Measurements from ENCODE around the gene WASHC1.
"Not testable (repeated sequence)": the region's sequence is repeated elsewhere in the genome, so short reads cannot be mapped to it uniquely, and the experiment has no call there.

The WASHC1 gene, protein sequence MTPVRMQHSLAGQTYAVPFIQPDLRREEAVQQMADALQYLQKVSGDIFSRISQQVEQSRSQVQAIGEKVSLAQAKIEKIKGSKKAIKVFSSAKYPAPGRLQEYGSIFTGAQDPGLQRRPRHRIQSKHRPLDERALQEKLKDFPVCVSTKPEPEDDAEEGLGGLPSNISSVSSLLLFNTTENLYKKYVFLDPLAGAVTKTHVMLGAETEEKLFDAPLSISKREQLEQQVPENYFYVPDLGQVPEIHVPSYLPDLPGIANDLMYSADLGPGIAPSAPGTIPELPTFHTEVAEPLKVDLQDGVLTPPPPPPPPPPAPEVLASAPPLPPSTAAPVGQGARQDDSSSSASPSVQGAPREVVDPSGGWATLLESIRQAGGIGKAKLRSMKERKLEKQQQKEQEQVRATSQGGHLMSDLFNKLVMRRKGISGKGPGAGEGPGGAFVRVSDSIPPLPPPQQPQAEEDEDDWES

GRCh38 chr9:29356-29755 is at the start of gene WASHC1:
TSS of gene WASHC1 (minus strand) at chr9:29456. CDS start at chr9:24999, 4,457 bp downstream.
- in situ Hi-C loops (cut with HindIII; ENCODE audit: low sequenced_read_pairs), result not testable (repeated sequence)

DNA sequence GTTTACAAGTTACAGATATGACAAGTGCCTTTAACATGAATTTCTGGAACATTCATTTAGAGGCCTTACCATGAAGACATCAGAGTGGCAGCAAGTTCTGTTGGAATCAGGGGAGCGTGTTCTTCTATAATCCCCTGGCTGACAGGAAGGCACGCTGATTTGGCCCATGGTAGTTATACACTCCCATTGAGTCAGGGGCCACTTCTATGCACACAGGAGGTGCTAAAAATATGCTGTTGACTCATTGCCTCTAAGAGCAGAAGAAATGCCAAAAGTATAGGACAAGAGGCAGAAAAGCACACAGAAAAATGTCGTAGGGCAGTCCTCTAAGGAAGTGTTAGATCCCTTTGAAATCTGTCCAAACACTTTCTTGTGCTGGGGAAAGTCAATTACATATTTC is 49.1 kb upstream of the WASHC1 start:
- in situ Hi-C loops (cut with HindIII; ENCODE audit: low sequenced_read_pairs), result not testable (repeated sequence)

DNA sequence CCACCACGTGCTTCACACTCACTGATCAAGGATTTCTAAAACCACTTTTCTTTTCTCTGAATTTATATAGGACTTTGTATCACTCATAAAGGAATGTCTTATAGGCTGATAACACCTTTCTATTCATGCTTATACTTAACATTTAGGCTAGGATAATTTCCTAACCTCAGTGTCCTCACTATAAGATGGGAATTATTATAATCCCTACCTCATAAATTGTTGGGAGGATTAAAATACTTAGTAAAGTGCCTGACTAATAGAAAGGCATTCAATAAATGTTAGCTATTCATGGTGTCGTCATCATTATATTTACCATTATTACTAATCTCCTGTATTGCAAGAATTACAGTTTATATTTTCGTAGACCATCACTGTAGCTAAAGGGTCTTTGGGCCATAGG is 47.1 kb upstream of the WASHC1 start:
- in situ Hi-C loops (cut with HindIII; ENCODE audit: low sequenced_read_pairs), result not testable (repeated sequence)

DNA sequence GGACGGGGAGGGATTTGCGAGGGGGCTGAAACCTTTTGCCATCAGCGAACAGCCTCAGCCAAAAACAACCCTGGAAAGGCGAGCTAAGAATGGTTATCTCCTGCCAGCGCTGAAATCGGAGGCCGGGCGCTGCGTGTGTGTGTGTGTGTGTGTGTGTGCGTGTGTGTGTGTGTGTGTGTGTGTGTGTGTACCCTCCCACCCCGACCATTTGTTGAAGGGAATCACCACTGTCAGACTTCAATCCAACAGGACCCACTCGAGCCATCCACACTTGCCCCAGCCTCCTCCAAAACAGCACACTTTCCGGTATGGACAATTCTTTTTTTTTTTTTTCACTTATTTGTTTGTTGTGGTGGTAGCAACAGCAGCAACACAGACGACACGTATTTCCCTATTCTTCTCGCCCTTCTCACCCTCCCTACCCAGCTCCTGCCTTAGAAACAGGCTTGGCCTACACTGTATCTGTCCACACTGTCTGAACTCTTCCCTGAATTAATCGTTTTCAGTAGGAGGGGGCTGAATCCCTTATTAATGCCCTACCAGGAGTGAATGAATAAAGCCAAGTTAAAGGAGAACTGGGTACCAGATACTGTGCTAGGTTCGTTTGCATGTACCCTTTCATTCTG is 44.8 kb upstream of the WASHC1 start:
- in situ Hi-C loops (cut with HindIII; ENCODE audit: low sequenced_read_pairs), result not testable (repeated sequence)

- in situ Hi-C loops (cut with HindIII; ENCODE audit: low sequenced_read_pairs), result not testable (repeated sequence)
Measured at GRCh38 chr9:73076-73899, 44.0 kb upstream of the WASHC1 start.

GRCh38 chr9:63031-63629 is 33.9 kb upstream of the WASHC1 start:
- in situ Hi-C loops (cut with HindIII; ENCODE audit: low sequenced_read_pairs), result not testable (repeated sequence)

DNA sequence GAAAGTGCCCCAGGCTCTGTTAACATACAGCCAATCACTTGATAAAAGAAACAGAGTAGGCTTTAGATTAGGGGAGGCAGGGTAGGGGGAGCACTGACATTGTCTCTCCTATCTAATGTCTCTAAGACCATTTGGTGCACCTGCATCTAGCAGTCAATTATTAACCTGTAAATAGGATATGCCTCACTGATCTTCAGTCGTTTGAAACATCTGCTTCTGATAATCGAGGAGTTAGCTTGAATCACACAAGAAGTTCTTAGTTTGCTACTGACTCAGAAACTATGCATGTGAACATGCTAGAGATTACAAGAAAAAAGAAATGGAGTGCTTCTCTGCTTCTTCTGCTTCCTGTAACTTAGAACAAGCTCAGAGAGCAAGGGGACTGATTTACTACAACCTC is 23.4 kb upstream of the WASHC1 start:
- in situ Hi-C loops (cut with HindIII; ENCODE audit: low sequenced_read_pairs), result not testable (repeated sequence)

GRCh38 chr9:48190-48842 is 19.1 kb upstream of the WASHC1 start:
- in situ Hi-C loops (cut with HindIII; ENCODE audit: low sequenced_read_pairs), result not testable (repeated sequence)

DNA sequence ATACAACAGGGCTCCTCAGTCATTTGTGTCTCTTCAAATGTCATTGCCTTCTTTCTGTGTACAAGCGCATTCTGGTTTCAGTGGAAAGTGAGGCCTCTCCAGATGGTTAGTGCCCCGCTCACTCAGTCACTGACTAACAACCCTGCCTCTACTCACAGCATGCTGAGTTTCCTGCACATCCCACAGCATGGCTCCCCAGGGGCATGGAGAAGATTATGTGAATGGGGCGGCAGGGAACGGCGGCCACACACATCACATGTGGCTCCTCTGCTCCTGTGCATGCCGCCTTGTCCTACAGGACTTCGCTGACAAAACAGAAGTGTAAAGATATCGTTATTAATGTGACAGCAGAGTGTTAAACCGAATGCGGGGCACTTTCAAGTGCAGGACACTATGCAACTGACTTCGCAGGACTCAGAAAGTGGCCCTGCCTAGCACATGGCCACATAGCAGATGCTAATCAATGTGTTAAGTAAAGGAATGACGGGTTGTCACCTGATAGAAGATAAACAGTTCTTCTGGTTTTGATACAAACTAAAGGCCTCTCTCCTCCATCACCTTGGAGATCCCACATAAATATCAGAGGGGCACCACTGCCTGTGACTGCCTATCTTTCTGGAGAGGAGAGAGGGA is 17.5 kb upstream of the WASHC1 start:
- in situ Hi-C loops (cut with HindIII; ENCODE audit: low sequenced_read_pairs), result not testable (repeated sequence)

- in situ Hi-C loops (cut with HindIII; ENCODE audit: low sequenced_read_pairs), result not testable (repeated sequence)
Measured at GRCh38 chr9:46164-46563, 16.9 kb upstream of the WASHC1 start.

GRCh38 chr9:45180-45878 is 16.1 kb upstream of the WASHC1 start:
- in situ Hi-C loops (cut with HindIII; ENCODE audit: low sequenced_read_pairs), result not testable (repeated sequence)

- in situ Hi-C loops (cut with HindIII; ENCODE audit: low sequenced_read_pairs), result not testable (repeated sequence)
Measured at GRCh38 chr9:44416-44815, 15.2 kb upstream of the WASHC1 start.

DNA sequence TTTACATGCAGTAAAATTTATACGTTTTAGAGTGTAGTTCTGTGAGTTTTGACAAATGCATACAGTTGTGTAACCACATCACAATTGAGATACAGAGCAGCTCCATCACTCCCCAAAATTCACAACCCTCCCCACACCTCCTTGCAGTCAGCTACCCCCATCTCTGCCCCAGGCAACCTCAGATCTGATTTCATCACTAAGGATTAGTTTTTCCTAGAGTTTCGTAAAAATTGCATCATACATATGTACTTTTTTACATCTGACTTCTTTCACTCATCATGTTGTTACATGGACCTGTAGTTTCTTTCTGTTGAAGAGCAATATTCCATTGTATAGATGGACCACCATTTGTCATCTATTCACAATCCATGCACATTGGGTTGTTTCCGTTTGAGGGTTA is 14.4 kb upstream of the WASHC1 start:
- in situ Hi-C loops (cut with HindIII; ENCODE audit: low sequenced_read_pairs), result not testable (repeated sequence)

GRCh38 chr9:43116-43515 is 13.9 kb upstream of the WASHC1 start:
- in situ Hi-C loops (cut with HindIII; ENCODE audit: low sequenced_read_pairs), result not testable (repeated sequence)

GRCh38 chr9:41819-42218 is 12.6 kb upstream of the WASHC1 start:
- in situ Hi-C loops (cut with HindIII; ENCODE audit: low sequenced_read_pairs), result not testable (repeated sequence)

GRCh38 chr9:41261-41676 is 12.0 kb upstream of the WASHC1 start:
- in situ Hi-C loops (cut with HindIII; ENCODE audit: low sequenced_read_pairs), result not testable (repeated sequence)

GRCh38 chr9:32308-32707 is 3.1 kb upstream of the WASHC1 start:
- in situ Hi-C loops (cut with HindIII; ENCODE audit: low sequenced_read_pairs), result not testable (repeated sequence)

DNA sequence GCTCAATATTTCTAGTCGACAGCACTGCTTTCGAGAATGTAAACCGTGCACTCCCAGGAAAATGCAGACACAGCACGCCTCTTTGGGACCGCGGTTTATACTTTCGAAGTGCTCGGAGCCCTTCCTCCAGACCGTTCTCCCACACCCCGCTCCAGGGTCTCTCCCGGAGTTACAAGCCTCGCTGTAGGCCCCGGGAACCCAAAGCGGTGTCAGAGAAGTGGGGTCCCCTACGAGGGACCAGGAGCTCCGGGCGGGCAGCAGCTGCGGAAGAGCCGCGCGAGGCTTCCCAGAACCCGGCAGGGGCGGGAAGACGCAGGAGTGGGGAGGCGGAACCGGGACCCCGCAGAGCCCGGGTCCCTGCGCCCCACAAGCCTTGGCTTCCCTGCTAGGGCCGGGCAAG is 481 bp downstream of the WASHC1 start:
- in situ Hi-C loops (cut with HindIII; ENCODE audit: low sequenced_read_pairs), result not testable (repeated sequence)

DNA sequence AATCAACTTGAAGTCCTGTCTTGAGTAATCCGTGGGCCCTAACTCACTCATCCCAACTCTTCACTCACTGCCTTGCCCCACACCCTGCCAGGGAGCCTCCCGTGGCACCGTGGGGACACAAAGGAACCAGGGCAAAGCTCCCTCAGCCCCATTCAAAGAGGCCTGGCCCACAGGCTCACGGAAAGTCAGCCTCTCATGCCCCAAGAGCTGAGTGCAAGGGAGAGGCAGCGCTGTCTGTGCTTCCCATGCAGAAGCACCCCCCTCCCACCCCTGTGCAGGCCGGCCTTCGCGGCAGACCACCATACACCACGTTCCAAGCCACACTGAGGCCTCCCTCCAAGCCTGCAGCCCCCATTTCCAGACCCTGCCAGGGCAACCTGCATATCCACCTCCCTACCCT is 7.6 kb downstream of the WASHC1 start:
- in situ Hi-C loops (cut with HindIII; ENCODE audit: low sequenced_read_pairs), result not testable (repeated sequence)

Measured in DLD1 (cell line).